HG03558 (cell line): ENCODE results near the gene NUDT6.
"Not testable (repeated sequence)": the region's sequence is repeated elsewhere in the genome, so short reads cannot be mapped to it uniquely, and the experiment has no call there.

Experiments used
- ATAC-seq: cut with Tn5 transposase; IDR thresholded peaks from one replicate; pipeline ENCODE4 v1.9.1; 2021; ENCODE audit warnings: moderate number of reproducible peaks; ENCODE audit not compliant: unreplicated experiment; ENCODE audit errors: extremely low read depth

The NUDT6 gene, protein sequence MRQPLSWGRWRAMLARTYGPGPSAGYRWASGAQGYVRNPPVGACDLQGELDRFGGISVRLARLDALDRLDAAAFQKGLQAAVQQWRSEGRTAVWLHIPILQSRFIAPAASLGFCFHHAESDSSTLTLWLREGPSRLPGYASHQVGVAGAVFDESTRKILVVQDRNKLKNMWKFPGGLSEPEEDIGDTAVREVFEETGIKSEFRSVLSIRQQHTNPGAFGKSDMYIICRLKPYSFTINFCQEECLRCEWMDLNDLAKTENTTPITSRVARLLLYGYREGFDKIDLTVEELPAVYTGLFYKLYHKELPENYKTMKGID

DNA sequence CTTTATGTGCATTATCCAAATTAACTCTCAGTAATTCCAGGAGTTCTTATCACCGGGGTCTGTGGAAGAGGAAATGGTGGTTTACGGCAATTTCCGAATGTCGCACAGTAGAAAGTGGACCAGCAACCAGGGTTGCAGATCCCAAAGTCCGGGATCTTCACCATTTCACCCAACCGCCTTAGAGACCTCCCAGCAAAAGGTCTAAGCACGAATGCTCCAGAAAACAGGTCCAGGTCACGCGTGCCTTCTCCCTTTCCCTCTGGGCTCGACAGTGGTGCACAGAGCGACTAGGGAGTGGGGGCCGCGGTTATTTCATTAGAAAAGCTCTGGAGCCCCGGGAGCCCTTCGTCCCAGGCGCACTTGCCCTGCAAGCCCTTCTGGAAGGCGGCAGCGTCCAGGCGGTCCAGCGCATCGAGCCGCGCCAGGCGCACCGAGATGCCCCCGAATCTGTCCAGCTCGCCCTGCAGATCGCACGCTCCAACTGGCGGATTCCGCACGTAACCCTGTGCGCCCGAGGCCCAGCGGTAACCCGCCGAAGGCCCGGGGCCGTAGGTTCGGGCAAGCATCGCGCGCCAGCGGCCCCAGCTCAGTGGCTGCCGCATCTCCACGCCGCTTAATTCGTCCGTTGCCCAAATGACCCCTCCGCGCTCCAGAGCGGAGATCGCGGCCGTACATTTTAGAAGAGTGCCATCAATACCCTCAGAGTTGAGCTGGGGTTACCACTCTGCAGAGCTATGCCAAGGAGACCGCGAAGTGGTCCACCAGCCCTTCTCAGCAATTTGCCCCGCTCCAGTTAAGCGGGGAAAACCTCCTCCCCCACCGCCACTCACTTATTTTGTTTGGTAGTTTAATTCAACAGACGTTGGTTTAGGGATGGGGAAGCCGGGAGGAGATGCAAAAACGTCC, at the start of gene NUDT6:
TSS of gene NUDT6 (minus strand) at position 627 of the 906 bp plus-strand sequence. CDS start at position 602, 25 bp downstream.
- peak; percentile 41 for ATAC-seq

GRCh38 chr4:122968227-122968812, 45.9 kb upstream of the NUDT6 start:
- ATAC-seq = no peak

DNA sequence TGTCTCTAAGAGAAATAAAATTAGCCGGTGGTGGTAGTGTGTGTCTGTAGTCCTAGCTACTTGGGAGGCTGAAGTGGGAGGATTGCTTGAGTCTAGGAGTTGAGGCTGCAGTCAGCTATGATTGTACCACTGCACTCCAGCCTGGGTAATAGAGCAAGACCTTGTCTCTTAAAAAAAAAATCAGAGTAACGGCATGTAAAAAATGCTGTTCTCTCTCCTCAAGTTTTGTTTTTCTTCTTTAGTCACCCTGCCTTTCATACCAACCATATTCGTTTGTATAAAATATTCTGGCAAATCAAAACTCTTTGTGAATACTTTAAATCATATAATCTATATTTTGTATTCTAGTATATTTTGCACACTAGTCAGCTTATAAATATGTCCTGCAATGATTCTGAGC, 44.8 kb upstream of the NUDT6 start:
- no peak for ATAC-seq

GRCh38 chr4:122966201-122966600, 43.8 kb upstream of the NUDT6 start:
- no peak for ATAC-seq

DNA sequence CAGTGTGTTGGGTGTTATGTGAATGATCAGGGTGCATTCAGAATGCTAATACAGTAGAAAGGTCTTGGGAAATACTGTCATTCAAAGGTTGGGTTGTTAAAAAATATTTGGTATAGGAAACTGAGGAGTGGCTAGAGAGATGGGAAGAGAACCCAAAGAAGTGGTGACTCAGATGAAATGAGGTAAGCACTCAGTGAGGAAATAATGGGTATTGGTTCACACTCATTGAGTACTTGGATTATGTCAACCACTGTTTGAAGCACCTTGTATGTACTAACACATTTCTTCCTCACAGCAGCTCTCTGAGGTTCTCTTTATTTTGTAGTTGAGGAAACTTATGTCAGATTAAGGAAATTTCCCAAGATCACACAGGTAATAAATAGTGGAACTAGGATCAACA, 40.8 kb upstream of the NUDT6 start:
- no peak for ATAC-seq

GRCh38 chr4:122960611-122961000, 38.2 kb upstream of the NUDT6 start:
- ATAC-seq = no peak

GRCh38 chr4:122959981-122960610, 37.7 kb upstream of the NUDT6 start:
- ATAC-seq = no peak

DNA sequence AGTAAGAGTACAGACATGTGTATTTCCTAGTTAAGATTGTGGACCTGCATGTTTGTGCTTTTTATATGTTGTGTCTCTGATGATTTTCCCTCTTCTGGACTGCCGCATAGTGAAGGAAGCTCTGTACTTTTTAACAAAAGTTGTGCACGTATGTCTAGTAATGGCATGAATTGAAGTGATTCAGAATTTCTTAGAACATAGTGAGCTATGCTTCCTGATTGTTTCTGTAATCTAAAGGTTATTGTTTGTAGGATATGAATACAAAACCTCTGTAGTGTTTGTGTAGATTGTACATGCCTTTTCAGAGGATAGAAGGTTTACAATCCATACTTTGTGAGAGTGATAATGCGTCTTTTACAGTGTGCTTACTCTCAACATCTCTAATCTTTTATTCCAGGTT, 37.0 kb upstream of the NUDT6 start:
- no peak for ATAC-seq

- no peak for ATAC-seq
These were observed 36.1 kb upstream of the NUDT6 start for GRCh38 chr4:122958505-122958904.

- ATAC-seq = no peak
These were observed 31.5 kb upstream of the NUDT6 start for GRCh38 chr4:122953924-122954323.

GRCh38 chr4:122952028-122952427, 29.6 kb upstream of the NUDT6 start:
- ATAC-seq = no peak

DNA sequence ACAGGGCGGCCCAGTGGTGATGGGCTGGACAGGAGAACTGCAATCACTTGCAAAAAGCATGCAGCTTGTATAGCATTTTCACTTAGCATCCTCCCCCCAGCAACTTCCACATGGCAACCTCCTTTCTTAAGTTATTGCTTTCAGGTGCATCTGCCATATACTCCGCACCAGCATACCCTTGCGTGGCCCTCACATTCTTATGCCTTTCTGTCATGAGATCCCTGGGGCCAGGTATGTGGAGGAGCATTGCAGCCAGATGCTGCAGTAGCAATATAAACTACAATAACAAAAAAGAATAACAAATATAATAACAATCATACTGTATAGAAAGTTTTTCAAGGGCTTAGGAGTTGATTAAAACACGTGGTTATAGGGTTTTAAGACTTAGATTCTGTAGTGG, 26.3 kb upstream of the NUDT6 start:
- ATAC-seq = no peak

DNA sequence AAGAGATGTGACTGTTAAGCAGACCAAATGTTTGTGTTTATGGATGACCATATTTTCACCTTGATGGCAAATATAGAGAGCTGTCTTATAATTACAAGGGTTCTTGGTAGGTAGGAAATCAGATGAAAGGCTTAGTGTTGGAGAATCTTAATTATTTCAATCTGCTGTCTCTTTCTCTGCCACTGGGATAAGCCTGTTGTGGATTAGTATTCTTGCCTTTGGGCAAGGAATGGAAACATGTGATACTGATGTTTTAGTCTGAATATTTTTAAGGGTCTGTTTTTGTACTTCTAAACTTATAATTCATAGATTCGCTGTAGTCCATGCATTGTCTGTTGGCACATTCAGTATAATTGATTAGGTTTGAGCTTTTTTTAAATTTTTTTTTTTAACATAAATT, 23.7 kb upstream of the NUDT6 start:
- ATAC-seq = no peak

DNA sequence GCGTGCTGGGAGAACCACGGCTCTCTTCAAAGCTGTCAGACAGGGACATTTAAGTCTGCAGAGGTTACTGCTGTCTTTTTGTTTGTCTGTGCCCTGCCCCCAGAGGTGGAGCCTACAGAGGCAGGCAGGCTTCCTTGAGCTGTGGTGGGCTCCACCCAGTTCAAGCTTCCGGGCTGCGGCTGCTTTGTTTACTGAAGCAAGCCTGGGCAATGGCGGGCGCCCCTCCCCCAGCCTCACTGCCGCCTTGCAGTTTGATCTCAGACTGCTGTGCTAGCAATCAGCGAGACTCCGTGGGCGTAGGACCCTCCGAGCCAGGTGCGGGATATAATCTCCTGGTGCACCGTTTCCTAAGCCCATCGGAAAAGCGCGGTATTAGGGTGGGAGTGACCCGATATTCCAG, 22.7 kb upstream of the NUDT6 start:
- not testable (repeated sequence) for ATAC-seq

GRCh38 chr4:122932763-122933162, 10.4 kb upstream of the NUDT6 start:
- ATAC-seq = no peak

- no peak for ATAC-seq
These were observed 8.5 kb upstream of the NUDT6 start for GRCh38 chr4:122930862-122931261.

- no peak for ATAC-seq
These were observed 6.5 kb upstream of the NUDT6 start for GRCh38 chr4:122928930-122929329.

- ATAC-seq = peak; percentile 94
These were observed 597 bp upstream of the NUDT6 start for GRCh38 chr4:122922877-122923511.

DNA sequence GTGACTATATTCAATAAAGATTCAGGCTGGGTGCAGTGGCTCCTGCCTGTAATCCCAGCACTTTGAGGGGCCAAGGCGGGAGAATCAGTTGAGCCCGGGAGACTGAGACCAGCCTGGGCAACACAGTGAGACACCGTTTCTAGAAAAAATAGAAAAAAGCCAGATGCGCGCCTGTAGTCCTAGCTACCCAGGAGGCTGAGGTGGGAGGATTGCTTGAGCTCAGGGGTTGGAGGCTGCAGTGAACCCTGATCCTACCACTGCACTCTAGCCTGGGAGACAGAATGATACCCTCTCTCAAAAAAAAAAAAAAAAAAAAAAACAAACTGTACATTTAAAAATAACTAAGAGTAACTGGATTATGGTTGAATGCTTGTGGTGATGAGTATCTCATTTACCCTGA, 1.1 kb downstream of the NUDT6 start:
- no peak for ATAC-seq

DNA sequence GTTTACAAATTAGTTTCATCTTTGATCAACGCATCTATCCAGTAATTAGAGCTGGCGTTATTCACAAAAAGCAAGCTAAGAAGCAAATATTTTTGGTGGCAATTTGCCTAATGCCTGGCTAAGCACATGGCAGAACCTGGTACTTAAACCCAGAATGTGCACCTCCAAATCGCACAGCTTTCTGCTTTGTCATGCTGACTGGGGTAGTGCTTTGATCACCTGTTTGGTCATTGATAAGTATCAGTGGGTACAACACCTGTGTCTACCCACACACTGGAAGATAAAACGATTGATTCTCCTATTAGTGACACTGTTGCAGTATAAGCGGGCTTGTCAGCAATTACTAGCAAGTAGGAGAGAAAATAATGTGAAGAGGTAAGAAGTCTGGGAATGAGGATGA, 1.9 kb downstream of the NUDT6 start:
- ATAC-seq = no peak
